Measurements from ENCODE around the gene PGM5. TPM values are rescaled to one million over a fixed set of nuclear protein-coding genes. Genes with fewer than 3 reads are reported as not detected.

Gene PGM5
- polyA plus RNA-seq, 1 donor (not counting 4 experiments of a cell fraction or from before 2014, with no cell fraction given) = 0.18 TPM

- H3K9me1 ChIP-seq (ENCODE audit: control insufficient read depth, extremely low read depth, insufficient read depth, low read length) = no peaks in the 10 kb centered on the region
- no peak for FAIRE-seq
- no peak for TF ChIP-seq EZH2 (IDR thresholded peaks at IDR 0.05; ENCODE audit: low read length)
- TF ChIP-seq, protein P1, sequence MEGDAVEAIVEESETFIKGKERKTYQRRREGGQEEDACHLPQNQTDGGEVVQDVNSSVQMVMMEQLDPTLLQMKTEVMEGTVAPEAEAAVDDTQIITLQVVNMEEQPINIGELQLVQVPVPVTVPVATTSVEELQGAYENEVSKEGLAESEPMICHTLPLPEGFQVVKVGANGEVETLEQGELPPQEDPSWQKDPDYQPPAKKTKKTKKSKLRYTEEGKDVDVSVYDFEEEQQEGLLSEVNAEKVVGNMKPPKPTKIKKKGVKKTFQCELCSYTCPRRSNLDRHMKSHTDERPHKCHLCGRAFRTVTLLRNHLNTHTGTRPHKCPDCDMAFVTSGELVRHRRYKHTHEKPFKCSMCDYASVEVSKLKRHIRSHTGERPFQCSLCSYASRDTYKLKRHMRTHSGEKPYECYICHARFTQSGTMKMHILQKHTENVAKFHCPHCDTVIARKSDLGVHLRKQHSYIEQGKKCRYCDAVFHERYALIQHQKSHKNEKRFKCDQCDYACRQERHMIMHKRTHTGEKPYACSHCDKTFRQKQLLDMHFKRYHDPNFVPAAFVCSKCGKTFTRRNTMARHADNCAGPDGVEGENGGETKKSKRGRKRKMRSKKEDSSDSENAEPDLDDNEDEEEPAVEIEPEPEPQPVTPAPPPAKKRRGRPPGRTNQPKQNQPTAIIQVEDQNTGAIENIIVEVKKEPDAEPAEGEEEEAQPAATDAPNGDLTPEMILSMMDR (optimal IDR thresholded peaks at IDR 0.05 in 1 of 3, IDR thresholded peaks at IDR 0.05 in 1 of 3, conservative IDR thresholded peaks at IDR 0.05 in 1 of 3; ENCODE audit: extremely low read depth in 1 of 3, insufficient read depth in 2 of 3, low read length in 3 of 3) = no peak
Measured at GRCh38 chr9:68462105-68462775, 105.8 kb downstream of the PGM5 start.

GRCh38 chr9:68470067-68470466 is 113.7 kb downstream of the PGM5 start:
- DNase-seq (ENCODE audit: low read depth, low spot score) (no peak), FAIRE-seq (no peak)
- H3K4me2 ChIP-seq (ENCODE audit: control insufficient read depth, extremely low read depth, insufficient read depth, low read depth, low read length) = no peak overlapping the region
- no peak overlapping the region for H3K9ac ChIP-seq (ENCODE audit: control insufficient read depth, extremely low read depth, insufficient read depth, low read length)
- H4K20me1 ChIP-seq (ENCODE audit: control insufficient read depth, extremely low read depth, insufficient read depth, low read length) = no peaks in the 10 kb centered on the region
- TF ChIP-seq, protein P1 (optimal IDR thresholded peaks at IDR 0.05 in 1 of 3, IDR thresholded peaks at IDR 0.05 in 1 of 3, conservative IDR thresholded peaks at IDR 0.05 in 1 of 3; ENCODE audit: extremely low read depth in 1 of 3, insufficient read depth in 2 of 3, low read length in 3 of 3) = no peak
- TF ChIP-seq EZH2 (IDR thresholded peaks at IDR 0.05; ENCODE audit: low read length) = no peak
- no peak overlapping the region for H2AFZ ChIP-seq (ENCODE audit: control insufficient read depth, low read length)
- no peak overlapping the region for H3K27ac ChIP-seq (ENCODE audit: control insufficient read depth, insufficient read depth, low read length)
- dilution Hi-C loops (cut with MboI; ENCODE audit: extremely low pct_ligation_motif_present, low sequenced_read_pairs) = no loop called here
- H3K9me1 ChIP-seq (ENCODE audit: control insufficient read depth, extremely low read depth, insufficient read depth, low read length) = no peaks in the 10 kb centered on the region
- no peaks in the 10 kb centered on the region for H3K27me3 ChIP-seq (ENCODE audit: control insufficient read depth, extremely low read depth, insufficient read depth, low read length)
- no peaks in the 10 kb centered on the region for H3K79me2 ChIP-seq (ENCODE audit: control insufficient read depth, insufficient read depth, low read length)
- H3K36me3 ChIP-seq (ENCODE audit: control insufficient read depth in 2 of 2, extremely low read depth in 1 of 2, insufficient read depth in 2 of 2, low read length in 2 of 2) = no peaks in the 10 kb centered on the region
- H3K4me1 ChIP-seq (ENCODE audit: control insufficient read depth, extremely low read depth, insufficient read depth, low read length) = no peaks in the 10 kb centered on the region
- no peak overlapping the region for H3K4me3 ChIP-seq (ENCODE audit: control insufficient read depth in 2 of 3, extremely low read depth in 1 of 3, insufficient read depth in 2 of 3, low read depth in 1 of 3, low read length in 3 of 3)
- no peaks in the 10 kb centered on the region for H3K9me3 ChIP-seq (ENCODE audit: control insufficient read depth, low read depth, low read length)

More at GRCh38 chr9:68462105-68462775, 105.8 kb downstream of the PGM5 start:
- no peak overlapping the region for H3K4me2 ChIP-seq (ENCODE audit: control insufficient read depth, extremely low read depth, insufficient read depth, low read depth, low read length)
- no peaks in the 10 kb centered on the region for H3K9me3 ChIP-seq (ENCODE audit: control insufficient read depth, low read depth, low read length)
- no peak overlapping the region for H3K9ac ChIP-seq (ENCODE audit: control insufficient read depth, extremely low read depth, insufficient read depth, low read length)
- H3K4me3 ChIP-seq (ENCODE audit: control insufficient read depth in 2 of 3, extremely low read depth in 1 of 3, insufficient read depth in 2 of 3, low read depth in 1 of 3, low read length in 3 of 3) = no peak overlapping the region
- no peak overlapping the region for H2AFZ ChIP-seq (ENCODE audit: control insufficient read depth, low read length)
- no peaks in the 10 kb centered on the region for H3K4me1 ChIP-seq (ENCODE audit: control insufficient read depth, extremely low read depth, insufficient read depth, low read length)
- dilution Hi-C loops (cut with MboI; ENCODE audit: extremely low pct_ligation_motif_present, low sequenced_read_pairs) = no loop called here
- no peaks in the 10 kb centered on the region for H4K20me1 ChIP-seq (ENCODE audit: control insufficient read depth, extremely low read depth, insufficient read depth, low read length)
- no peaks in the 10 kb centered on the region for H3K36me3 ChIP-seq (ENCODE audit: control insufficient read depth in 2 of 2, extremely low read depth in 1 of 2, insufficient read depth in 2 of 2, low read length in 2 of 2)
- H3K27ac ChIP-seq (ENCODE audit: control insufficient read depth, insufficient read depth, low read length) = no peak overlapping the region
- H3K79me2 ChIP-seq (ENCODE audit: control insufficient read depth, insufficient read depth, low read length) = no peaks in the 10 kb centered on the region
- H3K27me3 ChIP-seq (ENCODE audit: control insufficient read depth, extremely low read depth, insufficient read depth, low read length) = no peaks in the 10 kb centered on the region
- no peak for DNase-seq (ENCODE audit: low read depth, low spot score)

Data from keratinocyte (primary cell).